GM18868 (cell line): ENCODE results near the gene SMARCB1.
"Not testable (repeated sequence)": the region's sequence is repeated elsewhere in the genome, so short reads cannot be mapped to it uniquely, and the experiment has no call there.

Experiments
- ATAC-seq: cut with Tn5 transposase; IDR thresholded peaks from one replicate; pipeline ENCODE4 v1.9.1; 2021; ENCODE audit warnings: mild to moderate bottlenecking, moderate library complexity; ENCODE audit not compliant: unreplicated experiment

Gene SMARCB1

GRCh38 chr22:23841736-23842445 is 55.1 kb downstream of the SMARCB1 start:
- no peak for ATAC-seq

- no peak for ATAC-seq
Observed at GRCh38 chr22:23842599-23842998, 55.8 kb downstream of the SMARCB1 start.

GRCh38 chr22:23844739-23845202 is 58.0 kb downstream of the SMARCB1 start:
- no peak for ATAC-seq

- ATAC-seq = no peak
Observed at GRCh38 chr22:23845265-23846080, 58.7 kb downstream of the SMARCB1 start.

GRCh38 chr22:23846081-23846469 is 59.3 kb downstream of the SMARCB1 start:
- no peak for ATAC-seq

- ATAC-seq = no peak
Observed at GRCh38 chr22:23847310-23847920, 60.6 kb downstream of the SMARCB1 start.

GRCh38 chr22:23847991-23848864 is 61.5 kb downstream of the SMARCB1 start:
- no peak for ATAC-seq

GRCh38 chr22:23849009-23850006 is 62.5 kb downstream of the SMARCB1 start:
- ATAC-seq = no peak

- no peak for ATAC-seq
Observed at GRCh38 chr22:23850136-23850611, 63.4 kb downstream of the SMARCB1 start.

- ATAC-seq = peak; percentile 29
Observed at GRCh38 chr22:23856721-23857605, 70.2 kb downstream of the SMARCB1 start.

- peak; percentile 93 for ATAC-seq
Observed at GRCh38 chr22:23857606-23858483, 71.1 kb downstream of the SMARCB1 start, which contains the start of gene SLC2A11. SLC2A11 (plus strand) TSS chr22:23857875; CDS start chr22:23858000, 125 bp downstream.

- no peak for ATAC-seq
Observed at GRCh38 chr22:23858484-23858815, 71.7 kb downstream of the SMARCB1 start.

GRCh38 chr22:23859201-23859600 is 72.4 kb downstream of the SMARCB1 start:
- ATAC-seq = no peak

GRCh38 chr22:23860187-23860586 is 73.4 kb downstream of the SMARCB1 start:
- ATAC-seq = not testable (repeated sequence)

GRCh38 chr22:23862103-23862502 is 75.3 kb downstream of the SMARCB1 start:
- ATAC-seq = no peak

GRCh38 chr22:23864499-23865154 is 77.9 kb downstream of the SMARCB1 start:
- not testable (repeated sequence) for ATAC-seq

- ATAC-seq = no peak
Observed at GRCh38 chr22:23868580-23868979, 81.8 kb downstream of the SMARCB1 start.
